GM12878 (cell line): ENCODE measurements around the gene SLC1A2. TPM values are rescaled to one million over a fixed set of nuclear protein-coding genes. Genes with fewer than 3 reads are reported as not detected.

ENCODE experiments used
- ATAC-seq: fragments of 200-7000 bp; cut with Tn5 transposase; 3 replicates; pipeline ENCODE4 v1.9.1; 2020; ENCODE audit warnings: mild to moderate bottlenecking, moderate library complexity
- BruUV-seq: library from RNA; stranded (reverse); fragments of 400-500 nt; replicated peaks from 2 replicates; lab custom pipeline; 2021; lab: Mats Ljungman, UMichigan
- CTCF ChIA-PET: fragments of 300-600 bp; sonication (Branson Sonifier 250); formaldehyde crosslinking; extraction: SDS; loops from one replicate; lab custom pipeline; 2021; ENCODE audit warnings: inconsistent platforms; lab: Yijun Ruan, JAX
- POLR2A ChIA-PET: fragments of 350-600 bp; formaldehyde crosslinking; extraction: SDS; loops from one replicate; lab custom pipeline; 2021; ENCODE audit warnings: inconsistent platforms; lab: Charles Lee
- RAD21 ChIA-PET: fragments of 300-600 bp; sonication (Branson Sonifier 250); formaldehyde crosslinking; loops from one replicate; lab custom pipeline; 2023; ENCODE audit warnings: antibody characterized with exemption; ENCODE audit not compliant: unreplicated experiment; lab: Charles Lee
- SMC1A ChIA-PET: fragments of 300-600 bp; sonication (Branson Sonifier 250); formaldehyde crosslinking; loops from one replicate; lab custom pipeline; 2023; ENCODE audit not compliant: unreplicated experiment, uncharacterized antibody; lab: Charles Lee
- DNase-seq: peaks from one replicate; pipeline ENCODE4 v3.0.0-alpha.2; 2011; ENCODE audit warnings: low read depth, low spot score
- FAIRE-seq: peaks from 3 replicates; lab custom pipeline; 2011; peaks lifted over from hg19 to GRCh38; lab: Jason Lieb, UNC
- H2AFZ ChIP-seq: 2 replicates; pipeline ENCODE4 v1.6.0; 2011; ENCODE audit warnings: low read depth, low read length, control low read depth; ENCODE audit not compliant: control insufficient read depth
- H3K27ac ChIP-seq: 2 replicates; pipeline ENCODE4 v1.5.1; 2011; ENCODE audit warnings: control low read depth; ENCODE audit not compliant: control insufficient read depth, insufficient read depth
- H3K27me3 ChIP-seq, 2 experiments: replicated peaks in 1 of 2; 2 replicates each; pipeline versions ENCODE4 v1.6.0 to v1.6.1; 2011; ENCODE audit warnings: low read length in 1 of 2; ENCODE audit not compliant: control insufficient read depth in 2 of 2, insufficient read depth in 2 of 2
- H3K36me3 ChIP-seq, 2 experiments: 2 replicates each; pipeline ENCODE4 v1.5.1; 2011; ENCODE audit warnings: low read length in 1 of 2; ENCODE audit not compliant: control insufficient read depth in 2 of 2, insufficient read depth in 2 of 2
- H3K4me1 ChIP-seq: 2 replicates; pipeline ENCODE4 v1.6.1; 2011; ENCODE audit warnings: mild to moderate bottlenecking, low read length, moderate library complexity, mixed read lengths; ENCODE audit not compliant: control insufficient read depth, insufficient read depth
- H3K4me2 ChIP-seq: 2 replicates; pipeline ENCODE4 v1.6.0; 2011; ENCODE audit warnings: control low read depth; ENCODE audit not compliant: control insufficient read depth, insufficient read depth
- H3K4me3 ChIP-seq: fragments of 200-600 bp; sonication (generic); 2 replicates; pipeline ENCODE4 v1.5.1; 2016
- H3K79me2 ChIP-seq: 2 replicates; pipeline ENCODE4 v1.6.0; 2011; ENCODE audit warnings: low read length; ENCODE audit not compliant: control insufficient read depth, insufficient read depth
- H3K9ac ChIP-seq: 2 replicates; pipeline ENCODE4 v1.8.0; 2011; ENCODE audit warnings: low read length, control low read depth, mixed read lengths; ENCODE audit not compliant: control insufficient read depth, insufficient read depth
- H3K9me3 ChIP-seq: replicated peaks from 3 replicates; pipeline ENCODE4 v1.5.1; 2011; ENCODE audit warnings: mild to moderate bottlenecking, low read length; ENCODE audit not compliant: control insufficient read depth, insufficient read depth
- H4K20me1 ChIP-seq: 2 replicates; pipeline ENCODE4 v1.6.0; 2011; ENCODE audit not compliant: control insufficient read depth, insufficient read depth
- BHLHE40 ChIP-seq, 2 experiments: fragments of 450-650 bp in 1 of 2; IDR thresholded peaks; 2 replicates each; pipeline ENCODE4 v1.6.1; 2011 to 2017; ENCODE audit warnings: low read depth in 2 of 2, borderline replicate concordance in 1 of 2, improper control_type of control experiment in 1 of 2, low read length in 1 of 2, mild to moderate bottlenecking in 1 of 2
- HDGF ChIP-seq: fragments of 450-650 bp; IDR thresholded peaks from 2 replicates; pipeline ENCODE4 v1.6.1; 2016; ENCODE audit warnings: antibody characterized with exemption
- JUNB ChIP-seq: IDR thresholded peaks from 2 replicates; pipeline ENCODE4 v1.6.1; 2016; ENCODE audit warnings: antibody characterized with exemption, mild to moderate bottlenecking
- KDM1A ChIP-seq: fragments of 200-600 bp; sonication (generic); IDR thresholded peaks from 2 replicates; pipeline ENCODE4 v1.6.1; 2016; ENCODE audit warnings: borderline replicate concordance
- NRF1 ChIP-seq: conservative IDR thresholded peaks from 2 replicates; pipeline ENCODE4 v1.6.1; 2011; ENCODE audit warnings: mild to moderate bottlenecking, low read depth, low read length, improper control_type of control experiment
- PKNOX1 ChIP-seq: fragments of 450-650 bp; IDR thresholded peaks from 2 replicates; pipeline ENCODE4 v1.6.1; 2016; ENCODE audit warnings: mild to moderate bottlenecking
- POLR2AphosphoS5 ChIP-seq: IDR thresholded peaks from 2 replicates; pipeline ENCODE4 v1.6.1; 2011; ENCODE audit warnings: mild to moderate bottlenecking, low read length, inconsistent platforms
- POU2F2 ChIP-seq: IDR thresholded peaks from 3 replicates; pipeline ENCODE4 v1.6.1; 2011; ENCODE audit warnings: low read depth, mild to moderate bottlenecking, low read length, borderline replicate concordance
- SUPT20H ChIP-seq: IDR thresholded peaks from 2 replicates; pipeline ENCODE4 v1.6.1; 2011; ENCODE audit warnings: low read depth, mild to moderate bottlenecking, low read length, moderate library complexity, borderline replicate concordance; ENCODE audit not compliant: control insufficient read depth
- YY1 ChIP-seq: IDR thresholded peaks from 2 replicates; pipeline ENCODE4 v1.6.1; 2011; ENCODE audit warnings: low read depth, mild to moderate bottlenecking, low read length
- WGBS: methylation state at CpG from one replicate; pipeline ENCODE4 v1.1.6; 2016; ENCODE audit warnings: low lambda C conversion rate; ENCODE audit not compliant: insufficient replicate concordance, insufficient coverage; ENCODE audit errors: missing lambda C conversion rate; 5-methylcytosine and 5-hydroxymethylcytosine counted together
- in situ Hi-C: fragments of 300-500 bp; cut with MboI; formaldehyde crosslinking; loops from 9 replicates; pipeline ENCODE4 v1.14.3; 2018; ENCODE audit warnings: mixed read lengths
- intact Hi-C: fragments of 100-400 bp; cut with micrococcal nuclease; formaldehyde crosslinking; loops from one replicate; pipeline ENCODE4 v1.14.2; 2022; ENCODE audit not compliant: unreplicated experiment
- polyA plus RNA-seq, 11 experiments: library from polyadenylated mRNA; depleted of rRNA in 4 of 11; unstranded in 6 of 11; stranded (reverse) in 5 of 11; fragments of >200 nt; fragmentation: Nextera tagmentation in 4 of 11; fragmentation: Illumina TruSeq in 1 of 11; extraction: Ambion mirVana in 4 of 11; extraction: Trizol in 1 of 11; gene quantifications; 1 replicate in 1 of 11; 2 replicates in 10 of 11; pipeline versions ENCODE4 v1.2.1 to v1.2.3, GENCODE V29; 2011 to 2016; ENCODE audit warnings: inconsistent platforms in 2 of 11, missing spikeins in 2 of 11, low read depth in 1 of 11
- total RNA-seq, 4 experiments: library from RNA; depleted of rRNA in 3 of 4; stranded (reverse); fragments of >200 nt in 3 of 4; fragmentation: Illumina TruSeq in 1 of 4; extraction: Trizol in 1 of 4; gene quantifications; 2 replicates each; pipeline versions ENCODE4 v1.2.1 to v1.2.3, GENCODE V29; 2013 to 2021
- TF ChIP-seq, protein P1 (sequence below): IDR thresholded peaks from 2 replicates; pipeline ENCODE4 v1.6.1; 2012; ENCODE audit warnings: mild to moderate bottlenecking, low read depth, low read length

The SLC1A2 gene
- total and polyA plus RNA-seq, 10 of the 15 experiments (the other 5 are each of a cell fraction or from before 2014, with no cell fraction given), result 0.01 to 0.84 (median 0.22) TPM; not detected in 1

DNA sequence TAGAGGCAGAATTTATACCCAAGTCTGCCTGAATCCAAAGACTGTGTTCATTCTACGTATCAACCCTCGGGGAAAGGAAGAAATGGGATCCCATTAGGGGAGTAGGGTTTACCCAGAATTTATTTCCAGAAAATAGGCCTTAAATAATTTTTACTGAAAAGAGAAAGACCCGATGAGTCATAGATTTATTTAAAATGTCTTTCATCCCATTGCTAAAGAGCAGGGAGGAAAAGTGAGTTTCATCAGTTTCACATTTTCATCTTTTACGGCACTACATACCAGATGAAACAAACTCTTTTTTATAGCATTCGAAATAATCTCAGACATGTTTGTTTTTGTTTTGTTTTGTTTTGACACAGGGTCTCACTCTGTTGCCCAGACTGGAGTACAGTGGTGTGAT, 31.3 kb downstream of the SLC1A2 start:
- no peaks in the 10 kb centered on the region for H4K20me1 ChIP-seq
- no peak for FAIRE-seq
- DNase-seq, result no peak
- no peaks in the 10 kb centered on the region; the same call in 2 of the 3 replicates for H3K9me3 ChIP-seq
- in situ Hi-C loops, result no loop called here
- SMC1A ChIA-PET, result interaction anchor here (0.9 to 7.6 kb wide), 10 partner anchors 11 to 460 kb away, joined by 3 to 110 read pairs (median 4); no protein-coding TSS in a partner anchor
- no peak for ATAC-seq
- H3K27me3 ChIP-seq, result no peaks in the 10 kb centered on the region; a peak in 1 of 4 replicates
- BruUV-seq, result no TSS peak
- intact Hi-C loops, result no loop called here
- peaks cover 25% of the 10 kb centered on the region for H3K4me1 ChIP-seq
- H3K36me3 ChIP-seq, result no peaks in the 10 kb centered on the region
- TF ChIP-seq POLR2AphosphoS5, result no peak
- no peak for TF ChIP-seq HDGF
- no peak for TF ChIP-seq KDM1A
- no peak for TF ChIP-seq JUNB
- no peak for TF ChIP-seq NRF1
- TF ChIP-seq BHLHE40 (IDR thresholded peaks at IDR 0.05; ENCODE audit: borderline replicate concordance in 1 of 2, low read depth in 2 of 2, low read length in 1 of 2), result no peak
- TF ChIP-seq SUPT20H, result no peak
- TF ChIP-seq PKNOX1, result no peak
- TF ChIP-seq, protein P1, sequence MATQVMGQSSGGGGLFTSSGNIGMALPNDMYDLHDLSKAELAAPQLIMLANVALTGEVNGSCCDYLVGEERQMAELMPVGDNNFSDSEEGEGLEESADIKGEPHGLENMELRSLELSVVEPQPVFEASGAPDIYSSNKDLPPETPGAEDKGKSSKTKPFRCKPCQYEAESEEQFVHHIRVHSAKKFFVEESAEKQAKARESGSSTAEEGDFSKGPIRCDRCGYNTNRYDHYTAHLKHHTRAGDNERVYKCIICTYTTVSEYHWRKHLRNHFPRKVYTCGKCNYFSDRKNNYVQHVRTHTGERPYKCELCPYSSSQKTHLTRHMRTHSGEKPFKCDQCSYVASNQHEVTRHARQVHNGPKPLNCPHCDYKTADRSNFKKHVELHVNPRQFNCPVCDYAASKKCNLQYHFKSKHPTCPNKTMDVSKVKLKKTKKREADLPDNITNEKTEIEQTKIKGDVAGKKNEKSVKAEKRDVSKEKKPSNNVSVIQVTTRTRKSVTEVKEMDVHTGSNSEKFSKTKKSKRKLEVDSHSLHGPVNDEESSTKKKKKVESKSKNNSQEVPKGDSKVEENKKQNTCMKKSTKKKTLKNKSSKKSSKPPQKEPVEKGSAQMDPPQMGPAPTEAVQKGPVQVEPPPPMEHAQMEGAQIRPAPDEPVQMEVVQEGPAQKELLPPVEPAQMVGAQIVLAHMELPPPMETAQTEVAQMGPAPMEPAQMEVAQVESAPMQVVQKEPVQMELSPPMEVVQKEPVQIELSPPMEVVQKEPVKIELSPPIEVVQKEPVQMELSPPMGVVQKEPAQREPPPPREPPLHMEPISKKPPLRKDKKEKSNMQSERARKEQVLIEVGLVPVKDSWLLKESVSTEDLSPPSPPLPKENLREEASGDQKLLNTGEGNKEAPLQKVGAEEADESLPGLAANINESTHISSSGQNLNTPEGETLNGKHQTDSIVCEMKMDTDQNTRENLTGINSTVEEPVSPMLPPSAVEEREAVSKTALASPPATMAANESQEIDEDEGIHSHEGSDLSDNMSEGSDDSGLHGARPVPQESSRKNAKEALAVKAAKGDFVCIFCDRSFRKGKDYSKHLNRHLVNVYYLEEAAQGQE, result no peak
- no peak for TF ChIP-seq POU2F2
- TF ChIP-seq YY1, result no peak
- no peak overlapping the region for H3K4me2 ChIP-seq
- H3K4me3 ChIP-seq, result no peak overlapping the region
- 78% methylated on average over 5 of the region's 5 CpGs for WGBS
- H3K79me2 ChIP-seq, result no peaks in the 10 kb centered on the region
- H3K9ac ChIP-seq, result no peak overlapping the region
- CTCF ChIA-PET, result interaction anchor here (1.0 to 7.3 kb wide), 3 partner anchors 390 to 463 kb away, joined by 3 to 122 read pairs (median 4); no protein-coding TSS in a partner anchor
- no peak overlapping the region for H3K27ac ChIP-seq
- RAD21 ChIA-PET, result interaction anchor here (1.0 to 7.6 kb wide), 3 partner anchors 32 to 461 kb away, joined by 3 to 100 read pairs (median 3); no protein-coding TSS in a partner anchor
- POLR2A ChIA-PET, result no interaction called here
- no peak overlapping the region for H2AFZ ChIP-seq
